ENCODE data around the gene BEAN1.
"Not testable (repeated sequence)": the region's sequence is repeated elsewhere in the genome, so short reads cannot be mapped to it uniquely, and the experiment has no call there.

The BEAN1 gene

GRCh38 chr16:66442502-66443268 is 15.6 kb downstream of the BEAN1 start:
- no peak for DNase-seq

- DNase-seq: no peak
These were observed 16.2 kb downstream of the BEAN1 start for GRCh38 chr16:66443269-66443652.

GRCh38 chr16:66444049-66444481 is 17.0 kb downstream of the BEAN1 start:
- DNase-seq: no peak

GRCh38 chr16:66446737-66447136 is 19.6 kb downstream of the BEAN1 start:
- DNase-seq: no peak

GRCh38 chr16:66447491-66447890 is 20.4 kb downstream of the BEAN1 start:
- DNase-seq: no peak

- DNase-seq: no peak
These were observed 24.5 kb downstream of the BEAN1 start for GRCh38 chr16:66451548-66451947.

GRCh38 chr16:66453230-66453629 is 26.1 kb downstream of the BEAN1 start:
- not testable (repeated sequence) for DNase-seq

- no peak for DNase-seq
These were observed 27.7 kb downstream of the BEAN1 start for GRCh38 chr16:66454751-66455150.

- DNase-seq: no peak
These were observed 28.9 kb downstream of the BEAN1 start for GRCh38 chr16:66455970-66456369.

- no peak for DNase-seq
These were observed 30.8 kb downstream of the BEAN1 start for GRCh38 chr16:66457888-66458287.

GRCh38 chr16:66458292-66458691 is 31.2 kb downstream of the BEAN1 start:
- DNase-seq: no peak

- DNase-seq: no peak
These were observed 31.8 kb downstream of the BEAN1 start for GRCh38 chr16:66458853-66459252.

- no peak for DNase-seq
These were observed 32.8 kb downstream of the BEAN1 start for GRCh38 chr16:66459878-66460277.

GRCh38 chr16:66460703-66461102 is 33.6 kb downstream of the BEAN1 start:
- DNase-seq: no peak

- DNase-seq: no peak
These were observed 35.8 kb downstream of the BEAN1 start for GRCh38 chr16:66462912-66463311.

GRCh38 chr16:66465946-66466345 is 38.9 kb downstream of the BEAN1 start:
- DNase-seq: not testable (repeated sequence)

GRCh38 chr16:66466636-66467035 is 39.5 kb downstream of the BEAN1 start:
- not testable (repeated sequence) for DNase-seq

GRCh38 chr16:66467611-66468010 is 40.5 kb downstream of the BEAN1 start:
- no peak for DNase-seq

GRCh38 chr16:66468321-66468965 is 41.3 kb downstream of the BEAN1 start:
- DNase-seq: no peak

GRCh38 chr16:66469291-66469946 is 42.3 kb downstream of the BEAN1 start:
- DNase-seq: no peak

GRCh38 chr16:66469947-66470546 is 43.0 kb downstream of the BEAN1 start:
- DNase-seq: no peak

- no peak for DNase-seq
These were observed 43.5 kb downstream of the BEAN1 start for GRCh38 chr16:66470556-66470955.

GRCh38 chr16:66471264-66471663 is 44.2 kb downstream of the BEAN1 start:
- no peak for DNase-seq
